Measurements from ENCODE around the gene KARS1.

KARS1 gene

GRCh38 chr16:75647492-75648264 is at the start of gene KARS1, which contains the start of gene TERF2IP:
KARS1 (minus strand) TSS chr16:75647665; CDS start chr16:75647639, 26 bp downstream.
TERF2IP (plus strand) TSS chr16:75647773; CDS start chr16:75647883, 110 bp downstream.
- DNase-seq (ENCODE audit: low read depth in 3 of 3) = peak; percentile 87 to 93 (median 89)

- DNase-seq (ENCODE audit: low read depth in 3 of 3) = no peak
These were observed 48.2 kb upstream of the KARS1 start for GRCh38 chr16:75695708-75696107.

GRCh38 chr16:75687361-75687760 is 39.9 kb upstream of the KARS1 start:
- DNase-seq (ENCODE audit: low read depth in 3 of 3) = no peak

GRCh38 chr16:75682308-75682707 is 34.8 kb upstream of the KARS1 start:
- DNase-seq (ENCODE audit: low read depth in 3 of 3) = no peak

GRCh38 chr16:75679366-75679765 is 31.9 kb upstream of the KARS1 start:
- no peak for DNase-seq (ENCODE audit: low read depth in 3 of 3)

- no peak for DNase-seq (ENCODE audit: low read depth in 3 of 3)
These were observed 29.4 kb upstream of the KARS1 start, which contains the start of gene CPHXL2 for GRCh38 chr16:75676909-75677308. CPHXL2 (minus strand) TSS chr16:75677009; CDS start chr16:75676999, 10 bp downstream.

GRCh38 chr16:75667503-75667902 is 20.0 kb upstream of the KARS1 start:
- DNase-seq (ENCODE audit: low read depth in 3 of 3) = no peak

- no peak for DNase-seq (ENCODE audit: low read depth in 3 of 3)
These were observed 13.3 kb upstream of the KARS1 start for GRCh38 chr16:75660726-75661302.

- DNase-seq (ENCODE audit: low read depth in 3 of 3) = no peak
These were observed 12.9 kb upstream of the KARS1 start for GRCh38 chr16:75660321-75660720.

GRCh38 chr16:75658175-75658574 is 10.7 kb upstream of the KARS1 start:
- no peak for DNase-seq (ENCODE audit: low read depth in 3 of 3)

GRCh38 chr16:75653922-75654321 is 6.5 kb upstream of the KARS1 start:
- no peak for DNase-seq (ENCODE audit: low read depth in 3 of 3)

GRCh38 chr16:75648265-75649076 is 1.0 kb upstream of the KARS1 start:
- peak; percentile 71 to 74 (median 74) for DNase-seq (ENCODE audit: low read depth in 3 of 3)

- no peak for DNase-seq (ENCODE audit: low read depth in 3 of 3)
These were observed 363 bp downstream of the KARS1 start for GRCh38 chr16:75647112-75647491.

GRCh38 chr16:75644240-75645012 is 3.0 kb downstream of the KARS1 start:
- DNase-seq (ENCODE audit: low read depth in 3 of 3) = no peak

- DNase-seq (ENCODE audit: low read depth in 3 of 3) = no peak
These were observed 6.9 kb downstream of the KARS1 start for GRCh38 chr16:75640598-75640997.

GRCh38 chr16:75635036-75635435 is 12.4 kb downstream of the KARS1 start:
- no peak for DNase-seq (ENCODE audit: low read depth in 3 of 3)

- DNase-seq (ENCODE audit: low read depth in 3 of 3) = no peak
These were observed 14.6 kb downstream of the KARS1 start for GRCh38 chr16:75632857-75633256.

GRCh38 chr16:75630052-75630451 is 17.4 kb downstream of the KARS1 start:
- no peak for DNase-seq (ENCODE audit: low read depth in 3 of 3)

- DNase-seq (ENCODE audit: low read depth in 3 of 3) = no peak
These were observed 18.3 kb downstream of the KARS1 start for GRCh38 chr16:75629132-75629531.

GRCh38 chr16:75628351-75628750 is 19.1 kb downstream of the KARS1 start:
- no peak for DNase-seq (ENCODE audit: low read depth in 3 of 3)

GRCh38 chr16:75627851-75628250 is 19.6 kb downstream of the KARS1 start:
- no peak for DNase-seq (ENCODE audit: low read depth in 3 of 3)

GRCh38 chr16:75626806-75627205 is 20.7 kb downstream of the KARS1 start:
- DNase-seq (ENCODE audit: low read depth in 3 of 3) = no peak
